HL-60 (cell line): ENCODE measurements around the gene AMY1A.
"Not testable (repeated sequence)": the region's sequence is repeated elsewhere in the genome, so short reads cannot be mapped to it uniquely, and the experiment has no call there.

Source experiments
- CTCF ChIP-seq: IDR thresholded peaks from one replicate; pipeline ENCODE4 v1.5.1; 2011; ENCODE audit warnings: low read length, control low read depth, inconsistent platforms; ENCODE audit not compliant: insufficient read depth
- SPI1 ChIP-seq: IDR thresholded peaks from 2 replicates; pipeline ENCODE4 v1.6.1; 2012; ENCODE audit warnings: low read depth, mild to moderate bottlenecking, borderline replicate concordance

GRCh38 chr1:103641194-103641593 is 14.4 kb upstream of the AMY1A start:
- TF ChIP-seq CTCF, SPI1: not testable (repeated sequence)
